Inflammatory macrophage (primary cell): ENCODE measurements around the gene LRRC1.
"Not testable (repeated sequence)": the region's sequence is repeated elsewhere in the genome, so short reads cannot be mapped to it uniquely, and the experiment has no call there.

Source experiments
- DNase-seq, 2 donors: peaks; one replicate each; pipeline ENCODE4 v3.0.0-alpha.2; 2020 to 2022
- total RNA-seq, 18 experiments: gene quantifications; one replicate each; lab custom pipeline; 2026; ENCODE audit warnings: mixed read lengths in 6 of 18, inconsistent platforms in 2 of 18; lab: John Stamatoyannopoulos, UW

Gene LRRC1
- total RNA-seq = 0.27 to 6.0 (median 0.93) reads per million in 18 experiments

DNA sequence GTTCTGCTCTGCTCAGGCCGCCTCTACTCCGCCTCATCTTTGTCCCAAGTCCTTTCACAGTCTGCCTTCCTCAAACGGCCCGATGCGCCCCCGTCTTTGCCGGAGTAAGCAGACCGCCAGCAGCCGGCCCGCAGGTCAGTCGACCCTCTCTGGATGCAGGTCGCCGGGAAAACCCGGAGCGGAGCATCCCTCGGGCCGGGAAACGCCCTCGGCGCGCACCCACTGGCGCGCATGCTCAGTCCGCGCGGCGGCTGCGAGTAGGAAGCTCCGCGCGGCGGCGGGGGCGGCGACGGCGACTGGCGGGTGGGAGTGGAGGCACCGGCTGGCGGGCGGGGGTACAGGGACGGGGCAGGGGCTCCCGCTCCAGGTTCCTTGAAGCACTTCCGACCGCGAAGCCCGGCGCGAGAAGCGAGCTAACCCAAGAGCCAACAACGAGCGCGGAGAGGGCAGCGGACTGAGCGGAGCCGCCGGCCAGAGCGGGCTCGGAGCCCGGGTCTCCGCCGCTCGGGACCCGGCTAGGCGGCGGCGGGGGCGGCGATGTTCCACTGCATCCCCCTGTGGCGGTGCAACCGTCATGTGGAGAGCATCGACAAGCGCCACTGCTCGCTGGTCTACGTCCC is at the start of gene LRRC1:
TSS of gene LRRC1 (plus strand) at position 286 of the 620 bp plus-strand sequence. CDS start at position 538, 252 bp downstream.
- peak; percentile 75 to 77 for DNase-seq

DNA sequence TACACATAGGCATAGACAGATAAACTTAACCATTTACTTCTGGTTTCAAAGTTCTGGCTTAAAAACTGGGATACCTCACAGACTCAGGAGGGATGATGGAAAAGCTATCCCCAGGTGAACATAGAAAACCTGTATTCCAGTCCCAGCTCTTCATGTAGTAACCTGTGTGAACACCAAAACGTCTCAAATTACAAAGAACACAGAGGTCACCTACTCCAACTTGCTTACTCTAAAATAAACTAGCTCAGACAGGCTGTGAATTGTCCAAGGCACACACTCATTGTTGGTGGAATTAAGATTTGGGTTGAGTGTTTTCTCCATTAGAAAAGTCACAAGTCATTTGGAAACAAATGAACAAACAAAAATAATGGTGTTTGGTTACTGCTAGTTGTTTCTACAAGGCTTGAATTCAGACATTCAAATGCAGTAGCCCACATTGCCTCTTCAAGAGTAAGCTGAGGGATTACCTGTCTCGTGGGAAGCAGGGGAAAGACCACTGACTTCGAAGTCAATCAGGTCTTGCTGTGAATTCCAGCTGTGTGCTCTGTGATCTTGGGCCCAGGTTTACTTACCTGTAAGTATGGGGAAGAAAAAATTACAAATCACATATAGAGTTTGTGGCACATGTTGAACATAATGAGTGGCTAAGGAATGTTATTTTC is 48.2 kb upstream of the LRRC1 start:
- no peak for DNase-seq

DNA sequence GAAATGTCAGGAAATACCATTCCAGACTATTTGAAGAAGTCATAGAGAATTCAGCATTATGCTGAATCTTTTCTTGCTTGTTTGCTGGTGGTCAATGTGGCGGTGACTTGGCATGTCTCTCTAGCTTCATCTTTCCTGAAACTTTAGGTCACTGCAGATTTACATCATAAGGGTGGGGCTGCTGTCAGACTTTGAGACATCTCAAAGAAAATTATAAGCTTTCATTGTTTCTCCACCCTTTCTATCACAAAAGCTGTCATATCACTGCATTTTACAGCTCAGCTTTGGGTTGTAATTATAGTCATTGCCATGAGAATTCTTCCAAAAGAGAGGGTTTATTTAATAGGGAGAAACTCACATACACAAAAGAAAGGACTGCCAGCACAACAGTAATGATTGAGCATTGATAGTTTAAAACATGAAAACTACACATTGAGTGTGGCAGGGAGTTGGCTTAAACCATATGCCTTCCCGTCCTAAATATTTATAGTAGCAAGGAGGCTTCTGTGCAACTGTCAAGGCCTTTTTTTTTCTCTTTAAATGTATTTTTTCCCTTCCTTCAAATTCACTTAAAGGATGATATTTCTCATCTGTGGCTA is 44.7 kb upstream of the LRRC1 start:
- peak in 1 of 2 donors; percentile 27 for DNase-seq

DNA sequence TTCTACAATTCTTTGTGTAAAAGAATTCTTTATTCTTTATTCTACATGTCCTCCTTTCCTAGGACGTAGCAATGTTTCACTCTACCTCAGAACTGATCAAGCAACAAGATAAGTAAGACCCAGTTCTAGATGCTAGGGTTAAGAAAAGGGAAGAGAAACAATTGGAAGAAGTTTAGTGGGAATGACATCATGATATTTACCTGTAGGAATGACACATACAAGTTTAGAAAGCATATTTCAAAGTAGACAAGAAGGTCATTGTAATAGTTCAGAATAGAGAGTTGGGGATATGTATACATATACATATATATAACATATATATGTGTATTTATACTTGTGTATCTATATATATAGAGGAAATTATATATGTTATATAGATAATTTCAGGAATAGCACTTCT is 43.4 kb upstream of the LRRC1 start:
- no peak for DNase-seq

DNA sequence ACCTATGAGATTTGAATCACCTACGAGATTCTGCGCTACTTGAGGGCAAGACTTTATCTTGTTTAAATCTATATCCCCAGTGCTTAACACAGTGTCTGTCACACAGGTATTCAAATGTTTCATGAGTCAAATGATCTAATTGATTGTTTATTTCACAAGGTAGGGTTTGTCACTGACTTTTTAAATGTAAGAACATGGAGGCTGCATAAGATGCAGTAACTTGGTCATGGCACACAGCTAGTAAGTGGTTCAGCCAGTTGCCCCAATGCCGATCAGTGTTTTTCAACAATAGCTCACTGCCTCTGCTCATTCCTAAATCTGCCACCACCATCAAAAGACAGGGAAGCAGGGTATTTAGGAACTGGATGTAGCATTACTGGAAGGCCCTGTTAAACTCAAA is 42.4 kb upstream of the LRRC1 start:
- DNase-seq = no peak

DNA sequence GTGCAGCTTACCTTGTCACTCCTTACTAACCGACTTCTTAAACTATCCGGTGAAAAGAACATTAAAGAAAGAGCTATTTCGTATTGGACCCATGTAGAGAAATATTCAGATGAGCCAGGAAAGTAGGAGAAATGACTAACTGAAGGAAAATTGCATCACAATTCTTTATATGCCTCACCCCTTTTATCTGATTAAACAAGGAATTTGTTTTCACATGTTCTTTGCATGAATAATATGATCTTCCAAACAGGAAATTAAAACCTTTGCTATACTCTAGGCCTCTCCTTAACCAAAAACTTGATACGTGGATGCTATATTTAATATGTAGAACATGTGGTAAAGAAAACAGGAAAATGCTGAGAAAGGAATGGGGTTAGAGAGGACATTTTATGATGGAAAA is 41.9 kb upstream of the LRRC1 start:
- DNase-seq = no peak

DNA sequence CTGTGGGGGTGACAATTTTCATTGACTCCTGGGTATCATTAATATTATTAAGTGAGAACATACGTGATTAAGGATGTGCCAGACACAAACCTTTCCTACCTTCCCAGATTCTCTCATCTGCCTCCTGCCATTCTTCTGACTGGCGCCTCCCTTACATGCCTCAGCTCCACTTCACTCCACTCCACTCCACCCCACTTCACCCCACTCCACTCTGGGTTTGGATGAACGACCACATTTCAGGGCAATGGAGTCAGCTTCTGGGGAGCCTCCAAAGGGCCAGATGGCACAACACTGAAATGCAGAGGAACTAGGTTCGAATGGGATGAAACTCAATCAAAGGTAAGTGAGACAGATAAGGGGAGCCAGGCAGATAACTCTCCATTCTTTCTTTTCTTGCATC is 40.5 kb upstream of the LRRC1 start:
- DNase-seq = no peak

DNA sequence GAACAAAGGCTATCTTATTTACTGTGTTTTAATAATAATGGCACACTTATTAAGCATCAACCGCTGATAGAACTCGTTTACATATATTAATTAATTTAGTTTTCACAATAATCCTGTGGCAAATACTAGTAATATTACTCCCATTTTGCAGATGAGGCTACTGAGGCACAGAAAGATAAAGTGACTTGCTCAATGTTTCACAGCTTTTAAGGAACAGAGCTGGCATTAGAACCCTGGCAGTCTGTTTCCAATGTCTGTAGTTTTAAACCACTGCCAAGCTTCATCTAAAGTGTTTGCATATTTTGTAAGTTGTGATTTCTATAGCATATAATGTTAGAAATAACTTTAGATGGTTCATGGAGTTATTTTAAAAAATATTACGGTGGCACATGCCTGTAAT is 38.4 kb upstream of the LRRC1 start:
- DNase-seq = no peak

DNA sequence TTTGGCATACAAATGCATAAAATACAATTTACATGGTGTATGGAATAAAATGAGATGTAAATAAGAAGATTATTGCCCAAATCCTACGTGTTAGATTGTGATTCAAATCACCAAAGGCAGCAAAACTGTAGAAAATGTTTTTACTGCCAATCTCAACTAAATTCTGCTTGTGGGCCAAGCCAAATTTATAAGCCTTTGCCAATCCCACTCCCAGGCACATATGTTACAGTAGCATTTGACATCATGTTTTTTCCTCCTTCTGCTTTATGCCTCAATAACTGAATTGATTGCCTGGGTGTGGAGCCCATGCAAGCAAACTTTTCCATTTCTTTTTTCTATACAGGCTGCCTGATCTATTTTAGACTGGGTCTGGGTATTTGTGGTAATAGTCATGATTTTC is 36.3 kb upstream of the LRRC1 start:
- DNase-seq = no peak

DNA sequence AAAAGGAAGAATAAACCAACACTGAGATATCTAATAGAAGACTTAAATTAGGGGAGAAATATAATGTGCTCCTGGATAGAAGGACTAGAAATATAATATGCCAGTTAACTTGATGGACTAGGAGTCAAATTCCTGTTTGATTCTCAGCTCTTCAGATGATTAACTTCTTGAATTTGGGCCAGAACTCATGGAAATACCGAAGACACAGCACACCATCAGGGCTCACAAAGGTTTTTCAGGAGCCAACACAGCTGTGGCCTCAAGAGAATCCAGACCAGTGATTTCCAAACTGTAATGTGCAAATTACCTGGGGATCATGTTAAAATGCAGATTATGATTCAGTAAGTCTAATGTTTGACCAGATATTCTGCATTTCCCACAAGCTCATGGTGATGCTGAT is 33.8 kb upstream of the LRRC1 start:
- no peak for DNase-seq

DNA sequence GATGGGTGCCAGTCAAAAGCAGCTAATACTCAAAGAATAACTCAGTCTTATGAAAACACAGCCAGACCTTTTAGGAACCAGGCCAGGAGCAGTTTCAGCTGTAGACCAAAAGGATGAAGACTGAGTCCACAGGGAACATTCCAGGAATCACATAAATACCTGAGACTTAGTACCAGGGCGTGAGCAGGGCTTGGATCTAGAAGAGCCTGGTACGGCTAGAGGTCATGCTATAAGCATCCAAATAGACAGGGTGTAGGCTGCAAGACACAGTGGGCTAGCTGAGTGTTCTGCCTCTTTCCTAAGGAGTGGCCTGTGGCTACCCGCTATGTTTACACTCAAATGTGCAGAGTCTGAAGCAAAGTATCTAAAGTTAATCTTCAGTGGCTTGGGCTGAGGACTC is 29.5 kb upstream of the LRRC1 start:
- no peak for DNase-seq

DNA sequence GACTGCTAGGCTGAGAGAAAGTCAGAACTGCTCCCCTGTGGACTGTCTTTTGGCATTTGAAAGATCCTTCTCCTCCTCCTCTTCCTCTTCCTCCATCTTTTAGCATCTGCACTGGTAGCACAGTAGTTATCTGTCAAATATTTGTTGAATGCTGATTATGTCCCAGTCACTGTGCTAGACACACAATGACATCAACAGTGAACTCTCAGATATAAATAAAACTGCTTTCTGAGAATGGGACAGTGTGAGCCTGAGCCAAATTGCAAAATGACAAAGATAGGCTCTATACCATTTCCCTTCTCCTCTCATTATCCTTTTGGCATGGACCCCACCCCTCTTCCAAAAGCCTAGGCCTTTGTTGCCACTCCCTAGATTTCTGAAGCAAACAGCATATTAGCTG is 27.9 kb upstream of the LRRC1 start:
- no peak for DNase-seq

DNA sequence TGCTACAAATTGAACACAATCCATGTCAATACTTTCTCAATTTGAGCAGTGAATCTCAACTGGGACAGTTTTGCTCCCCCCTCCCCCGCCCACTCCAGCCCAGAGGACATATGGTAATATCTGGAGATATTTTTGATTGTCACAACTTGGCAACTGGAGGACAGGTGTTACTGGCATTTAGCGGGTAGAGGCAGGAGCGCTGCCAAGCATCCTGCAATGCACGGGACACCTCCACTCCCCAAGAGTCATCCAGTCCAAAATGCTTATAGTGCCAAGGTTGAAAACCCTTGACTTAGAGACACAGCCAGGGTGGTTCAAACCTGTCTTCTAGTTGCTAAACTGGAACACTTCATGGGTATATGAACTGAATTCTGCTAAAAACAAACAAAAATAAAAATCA is 26.9 kb upstream of the LRRC1 start:
- no peak for DNase-seq

DNA sequence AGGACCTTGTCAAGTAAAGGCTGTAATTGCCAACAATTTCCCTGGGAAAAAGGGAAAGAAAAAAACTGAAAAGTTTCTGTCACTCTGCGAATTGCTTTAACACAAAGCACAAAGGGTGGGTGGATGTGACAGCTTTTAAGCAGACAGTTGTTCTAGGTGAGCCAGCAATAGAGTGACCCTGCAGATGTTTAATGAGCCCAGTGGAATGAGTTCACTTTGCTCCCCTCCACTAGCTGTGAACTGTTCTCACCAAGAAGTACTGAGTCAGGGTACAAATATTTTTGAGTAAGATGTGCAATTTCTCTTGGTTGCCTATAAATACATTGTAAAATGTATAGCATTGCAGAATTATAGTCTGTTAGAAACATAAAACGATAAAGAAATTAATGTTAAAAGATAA is 26.2 kb upstream of the LRRC1 start:
- DNase-seq = no peak

DNA sequence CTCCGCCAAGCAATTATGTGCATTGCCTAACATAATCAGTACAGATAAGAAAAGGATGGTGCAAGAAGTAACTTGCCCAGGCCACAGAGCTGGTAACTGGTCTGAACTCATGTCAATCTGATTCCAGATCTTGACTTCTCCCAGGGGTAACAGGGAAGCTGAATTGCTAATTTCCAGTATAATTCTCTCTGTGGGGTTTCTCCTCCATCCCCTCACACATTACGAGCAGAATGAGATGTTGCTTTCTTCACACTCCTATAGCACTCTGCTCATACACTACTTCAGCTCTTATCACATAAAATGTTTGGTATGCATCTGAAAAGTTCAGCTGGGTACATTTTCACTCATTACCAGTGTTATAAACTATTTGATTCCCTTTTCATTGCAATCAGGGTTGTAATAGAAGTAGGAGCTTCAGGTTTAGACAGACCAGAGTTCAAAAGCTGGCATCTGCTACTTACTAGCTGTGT is 24.0 kb upstream of the LRRC1 start:
- no peak for DNase-seq

DNA sequence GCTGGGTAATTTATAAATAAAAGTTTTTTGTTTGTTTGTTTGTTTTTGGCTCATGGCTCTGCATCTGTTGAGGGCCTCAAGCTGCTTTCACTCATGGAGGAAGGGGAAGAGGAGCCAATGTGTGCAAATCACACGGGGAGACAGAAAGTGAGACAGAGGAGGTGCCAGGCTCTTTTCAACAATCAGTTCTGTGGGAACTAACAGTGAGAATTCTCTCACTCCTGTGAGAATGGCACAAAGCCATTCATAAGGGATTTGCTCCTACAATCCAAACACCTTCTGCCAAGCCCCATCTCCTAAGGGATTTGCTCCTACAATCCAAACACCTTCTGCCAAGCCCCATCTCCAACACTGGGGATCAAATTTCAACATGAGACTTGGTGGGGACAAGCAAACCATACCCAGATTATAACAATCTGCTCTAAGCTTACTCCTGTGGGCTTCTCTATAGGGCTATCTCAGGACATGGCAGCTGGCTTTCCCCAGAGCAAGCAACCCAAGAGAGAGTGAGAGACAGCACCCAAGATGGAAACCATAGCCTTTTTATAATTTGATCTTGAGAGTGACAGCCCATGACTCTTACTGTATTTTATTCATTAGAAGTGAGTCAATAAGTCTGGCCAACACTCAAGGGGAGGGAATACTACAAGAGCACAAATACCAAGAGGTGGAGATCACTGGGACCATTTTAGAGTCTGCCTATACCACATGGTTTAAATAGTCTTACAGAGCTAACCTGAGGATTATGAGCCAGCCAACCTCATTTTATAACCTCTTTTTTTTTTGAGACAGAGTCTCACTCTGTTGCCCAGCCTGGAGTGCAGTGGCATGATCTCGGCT is 22.8 kb upstream of the LRRC1 start:
- no peak for DNase-seq

DNA sequence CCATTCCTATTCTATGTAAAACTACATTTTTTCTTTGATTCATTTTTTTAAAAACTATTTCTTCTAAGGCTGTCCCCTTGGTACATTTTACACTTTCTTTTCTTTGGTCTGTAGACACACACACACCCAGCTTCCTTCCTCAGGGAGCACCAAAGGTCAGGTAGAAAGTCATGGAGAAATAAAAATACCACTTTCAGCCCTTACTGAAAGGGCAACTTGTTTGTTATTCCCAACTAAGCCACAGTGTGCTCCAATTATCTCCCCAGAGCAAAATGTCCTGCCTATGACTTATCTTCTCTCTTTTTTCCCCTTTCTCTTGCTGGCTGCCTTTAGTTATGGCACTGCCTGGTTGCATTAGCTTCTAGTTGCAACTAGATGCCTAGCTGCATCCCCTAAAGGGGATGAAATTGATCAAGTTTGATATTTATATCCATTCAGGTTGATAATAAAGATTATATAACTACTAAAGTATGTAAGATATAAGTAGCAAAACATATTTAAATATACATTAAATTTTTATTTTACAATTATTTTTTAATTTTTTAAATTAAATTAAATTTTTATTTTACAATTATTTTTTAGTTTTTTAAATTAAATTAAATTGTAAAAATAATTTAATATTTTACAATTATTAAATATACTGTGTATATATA is 21.6 kb upstream of the LRRC1 start:
- no peak for DNase-seq

DNA sequence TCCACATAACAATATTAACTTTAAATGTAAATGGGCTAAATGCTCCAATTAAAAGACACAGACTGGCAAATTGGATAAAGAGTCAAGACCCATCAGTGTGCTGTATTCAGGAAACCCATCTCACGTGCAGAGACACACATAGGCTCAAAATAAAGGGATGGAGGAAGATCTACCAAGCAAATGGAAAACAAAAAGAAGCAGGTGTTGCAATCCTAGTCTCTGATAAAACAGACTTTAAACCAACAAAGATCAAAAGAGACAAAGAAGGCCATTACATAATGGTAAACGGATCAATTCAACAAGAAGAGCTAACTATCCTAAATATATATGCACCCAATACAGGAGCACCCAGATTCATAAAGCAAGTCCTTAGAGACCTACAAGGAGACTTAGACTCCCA is 18.7 kb upstream of the LRRC1 start:
- not testable (repeated sequence) for DNase-seq

DNA sequence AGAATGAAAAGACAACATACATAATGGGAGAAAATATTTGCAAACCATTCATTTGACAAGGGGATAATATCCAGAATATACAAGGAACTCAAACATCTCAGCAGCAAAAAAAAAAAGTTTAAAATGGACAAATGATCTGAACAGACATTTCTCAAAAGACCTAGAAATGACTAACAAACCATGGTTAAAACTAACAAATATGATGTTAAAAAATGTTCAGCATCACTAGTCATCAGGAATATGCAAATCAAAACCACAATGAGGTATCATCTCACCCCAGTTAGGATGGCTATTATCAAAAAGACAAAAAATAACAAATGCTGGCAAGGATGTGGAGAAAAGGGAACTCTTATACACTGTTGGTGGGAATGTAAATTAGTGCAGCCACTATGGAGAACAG is 9.8 kb upstream of the LRRC1 start:
- not testable (repeated sequence) for DNase-seq

DNA sequence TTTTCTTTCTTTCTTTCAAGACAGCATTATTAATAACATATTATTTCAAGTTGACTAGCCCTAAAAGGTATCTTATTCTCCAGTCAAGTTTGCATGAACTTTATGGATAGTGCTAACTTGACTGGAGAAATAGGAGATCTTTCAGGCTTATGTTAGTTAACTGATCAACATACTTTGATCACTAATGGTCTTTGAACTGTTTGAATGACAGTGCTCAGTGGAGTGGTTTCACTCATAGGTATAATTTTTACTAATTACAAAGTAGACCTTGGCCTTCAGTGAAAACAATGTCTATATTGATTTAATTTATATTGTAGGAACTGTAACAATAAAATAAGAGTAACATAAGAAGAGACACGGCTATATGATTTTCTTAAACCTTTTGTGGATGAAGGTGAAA is 8.0 kb upstream of the LRRC1 start:
- no peak for DNase-seq

DNA sequence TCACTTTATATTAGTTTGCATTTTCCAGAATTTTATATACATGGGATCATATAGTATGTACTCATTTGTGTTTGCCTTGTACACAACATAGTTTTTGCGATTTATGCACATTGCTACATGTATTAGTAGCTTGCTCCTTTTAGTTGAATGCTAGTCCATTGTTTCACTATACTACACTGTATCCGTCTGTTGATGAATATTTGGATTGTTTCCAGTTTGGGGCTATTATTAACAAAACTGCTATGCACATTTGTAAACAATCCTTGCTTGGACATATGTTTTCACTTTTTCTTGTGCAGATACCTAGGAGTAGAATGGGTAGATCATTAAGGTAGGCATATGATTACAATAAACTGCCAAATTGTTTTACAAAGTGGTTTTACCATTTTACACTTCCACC is 3.9 kb upstream of the LRRC1 start:
- no peak for DNase-seq

DNA sequence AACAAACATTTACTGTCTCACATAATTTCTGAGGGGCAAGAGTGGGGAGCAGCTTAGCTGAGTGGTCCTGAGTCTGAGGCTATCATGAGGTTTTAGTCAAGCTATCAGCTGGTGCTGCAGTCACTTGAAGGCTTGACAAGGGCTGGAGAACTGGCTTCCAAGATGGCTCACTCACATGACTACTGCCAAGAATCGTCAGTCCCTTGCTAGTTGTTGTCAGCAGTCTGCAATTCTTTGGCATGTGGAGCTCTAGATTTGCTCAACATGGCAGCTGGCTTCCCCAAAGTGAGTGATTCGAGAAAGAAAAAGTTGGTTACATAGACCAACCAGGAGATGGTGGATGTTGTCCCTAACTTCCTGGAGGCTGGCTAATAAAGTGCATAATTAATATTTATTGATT is 2.8 kb upstream of the LRRC1 start:
- DNase-seq = no peak

DNA sequence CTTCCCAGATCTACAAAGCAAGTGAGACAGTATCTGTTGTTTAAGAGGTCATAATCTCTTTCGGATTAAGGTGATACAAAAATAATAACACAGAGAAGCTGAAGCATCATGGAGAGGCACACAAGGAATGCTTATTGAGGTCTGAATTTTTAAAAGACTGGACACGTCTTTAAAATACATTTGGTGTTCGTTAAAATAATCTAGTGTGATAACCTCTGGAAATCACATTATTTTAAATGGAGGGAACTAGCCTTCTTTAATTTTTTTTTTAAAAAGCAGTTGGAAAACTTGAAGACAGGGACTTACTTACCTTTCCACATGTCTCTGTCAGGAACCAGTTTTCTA is 1.9 kb upstream of the LRRC1 start:
- no peak for DNase-seq
